Esophagus squamous epithelium (tissue), 4 donors: ENCODE measurements around the gene ZNF491.
"Not testable (repeated sequence)": the region's sequence is repeated elsewhere in the genome, so short reads cannot be mapped to it uniquely, and the experiment has no call there.

ENCODE experiments used
- CTCF ChIP-seq, 6 experiments: fragments of 450-650 bp in 4 of 6; fragments of 200-600 bp in 2 of 6; sonication (generic) in 2 of 6; IDR thresholded peaks; one replicate each; pipeline ENCODE4 v1.5.1; 2016 to 2019; ENCODE audit warnings: antibody characterized with exemption in 6 of 6, mild to moderate bottlenecking in 4 of 6, moderate library complexity in 4 of 6
- POLR2A ChIP-seq, 4 donors: fragments of 450-650 bp; IDR thresholded peaks; one replicate each; pipeline ENCODE4 v1.6.1; 2017; ENCODE audit warnings: antibody characterized with exemption in 4 of 4, mild to moderate bottlenecking in 4 of 4, moderate library complexity in 3 of 4

GRCh38 chr19:11771520-11771919 lies 26.8 kb upstream of the ZNF491 start:
- TF ChIP-seq CTCF (IDR thresholded peaks at IDR 0.05) = peak in 1 of 6 experiments; percentile 11
- not testable (repeated sequence) for TF ChIP-seq POLR2A (IDR thresholded peaks at IDR 0.05)
